Measurements from ENCODE around the gene SLC35D1. TPM values are rescaled to one million over a fixed set of nuclear protein-coding genes. Genes with fewer than 3 reads are reported as not detected.

Gene SLC35D1
- total RNA-seq, 4 donors from 2014 or later, result 7.7 to 13.4 (median 9.2) TPM

DNA sequence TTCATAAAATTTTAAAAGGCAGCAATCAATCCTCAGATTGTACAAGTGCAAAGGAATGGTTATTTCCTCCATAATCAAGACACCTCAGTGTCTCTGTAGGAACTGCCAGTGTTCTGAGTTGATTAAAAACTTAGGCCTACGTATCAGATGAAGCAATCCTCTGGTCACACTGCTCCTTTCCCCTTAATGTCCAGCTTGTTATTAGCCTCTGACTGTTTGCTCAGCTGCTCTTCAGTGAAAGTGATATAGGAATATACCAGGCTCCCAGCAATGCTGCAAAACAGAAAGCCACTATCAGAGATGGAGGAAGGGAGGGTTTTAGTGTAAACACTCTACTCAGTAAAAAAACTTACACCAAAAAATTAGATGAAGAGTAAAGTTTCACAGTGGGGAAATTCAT lies 49.8 kb downstream of the SLC35D1 start:
- 71 to 86% methylated on average over 1 of the region's 1 CpG for WGBS, 2 donors (ENCODE audit: low coverage in 1 of 2)
- H3K27ac ChIP-seq, result no peak overlapping the region
- no peaks in the 10 kb centered on the region for H3K27me3 ChIP-seq
- TF ChIP-seq POLR2AphosphoS5 (IDR thresholded peaks at IDR 0.05) (no peak), CTCF (IDR thresholded peaks at IDR 0.05) (no peak), POLR2A (IDR thresholded peaks at IDR 0.05) (no peak), EP300 (IDR thresholded peaks at IDR 0.05) (no peak)
- no peaks in the 10 kb centered on the region for H3K9me3 ChIP-seq
- no peak for ATAC-seq
- peaks cover 0 to 38% (median 3%) of the 10 kb centered on the region in 3 donors for H3K4me1 ChIP-seq
- no peak overlapping the region for H3K4me3 ChIP-seq
- peaks cover 0 to 26% of the 10 kb centered on the region in 2 donors for H3K36me3 ChIP-seq

DNA sequence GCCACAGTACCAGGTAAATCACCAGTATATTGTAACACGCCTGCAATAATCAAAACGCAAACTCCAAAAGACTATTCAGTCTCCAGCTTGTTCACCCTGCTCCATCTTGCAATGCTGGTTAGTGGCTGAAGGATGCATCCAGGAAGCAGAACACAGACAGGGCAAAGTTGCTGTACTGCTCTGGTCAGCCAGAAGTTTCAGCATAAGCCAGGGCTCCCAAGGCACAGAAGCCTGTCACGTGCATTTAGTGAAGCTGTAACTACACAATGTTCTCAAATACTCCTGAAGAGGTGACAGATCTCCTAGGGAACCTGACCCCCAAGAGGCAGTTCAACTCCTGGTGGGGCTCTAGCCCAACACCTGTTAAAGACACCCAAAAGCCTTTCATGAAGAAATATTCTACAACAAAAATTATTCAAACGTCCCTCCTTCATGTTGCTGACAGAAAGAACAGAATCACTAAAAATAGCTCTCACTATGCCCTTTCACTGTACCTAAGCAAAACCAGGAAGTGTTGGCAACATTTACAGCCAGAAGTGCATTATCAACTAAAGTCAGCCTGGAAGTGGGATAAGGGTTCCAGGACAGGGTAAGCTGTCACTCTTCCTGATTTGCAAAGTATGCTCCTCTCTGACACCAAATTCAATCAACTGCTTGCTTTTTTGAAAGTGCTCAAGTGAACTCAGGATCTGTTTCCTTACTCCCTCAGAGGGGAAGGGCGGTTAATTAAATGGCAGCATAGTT lies 52.1 kb downstream of the SLC35D1 start:
- Histone ChIP-seq H3K4me1 (peaks cover 0 to 41% (median 3%) of the 10 kb centered on the region in 3 donors), H3K9me3 (no peaks in the 10 kb centered on the region), H3K4me3 (no peak overlapping the region), H3K36me3 (peaks cover 0 to 30% of the 10 kb centered on the region in 2 donors), H3K27me3 (no peaks in the 10 kb centered on the region), H3K27ac (peak overlapping the region; percentile 50 to 72 (median 58))
- 55 to 82% methylated on average over 2 to 4 of the region's 5 CpGs for WGBS, 2 donors (ENCODE audit: low coverage in 1 of 2)
- peak; percentile 43 for ATAC-seq
- TF ChIP-seq POLR2A (IDR thresholded peaks at IDR 0.05), result no peak
- no peak for TF ChIP-seq EP300 (IDR thresholded peaks at IDR 0.05)
- TF ChIP-seq CTCF (IDR thresholded peaks at IDR 0.05), result no peak
- no peak for TF ChIP-seq POLR2AphosphoS5 (IDR thresholded peaks at IDR 0.05)

DNA sequence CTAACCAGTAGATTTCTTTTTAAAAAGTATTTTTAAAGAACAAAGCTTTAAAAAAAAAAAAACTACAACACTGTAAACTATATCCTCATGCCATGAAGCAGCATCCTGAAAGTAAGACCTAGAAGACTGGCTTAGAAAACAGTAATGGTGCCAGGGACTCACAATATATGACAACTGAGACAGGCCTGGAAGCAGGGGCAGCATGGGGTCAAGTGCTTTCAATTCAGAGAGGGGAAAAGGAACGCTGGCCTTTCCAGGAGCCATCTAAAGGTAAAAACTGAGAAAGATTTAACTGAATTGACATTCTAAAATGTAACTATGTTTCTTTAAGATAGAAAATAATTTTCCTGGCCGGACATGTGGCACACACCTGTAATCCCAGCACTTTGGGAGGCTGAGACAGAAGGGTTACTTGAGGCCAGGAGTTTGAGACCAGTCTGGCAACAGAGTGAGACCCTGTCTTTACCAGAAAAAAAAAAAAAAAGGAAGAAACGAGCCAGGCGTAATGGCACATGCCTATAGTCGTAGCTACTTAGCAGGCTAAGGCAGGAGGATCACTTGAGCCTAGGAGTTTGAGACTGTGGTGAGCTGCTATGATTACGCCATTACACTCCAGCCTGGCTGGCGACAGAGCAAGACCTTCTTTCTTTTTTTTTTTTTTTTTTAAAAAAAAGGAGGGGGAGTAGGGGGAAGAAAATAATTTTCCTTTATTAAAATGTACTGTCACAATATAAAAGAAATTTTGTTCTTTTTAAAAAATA lies 54.1 kb downstream of the SLC35D1 start:
- Histone ChIP-seq H3K27me3 (no peaks in the 10 kb centered on the region), H3K36me3 (peaks cover 0 to 34% of the 10 kb centered on the region in 2 donors), H3K4me3 (no peak overlapping the region), H3K27ac (peak overlapping the region in 2 of 4 donors; percentile 29 to 72), H3K4me1 (peaks cover 0 to 52% (median 3%) of the 10 kb centered on the region in 3 donors), H3K9me3 (no peaks in the 10 kb centered on the region)
- no peak for ATAC-seq
- TF ChIP-seq POLR2AphosphoS5 (IDR thresholded peaks at IDR 0.05) (no peak), EP300 (IDR thresholded peaks at IDR 0.05) (no peak), CTCF (IDR thresholded peaks at IDR 0.05) (no peak), POLR2A (IDR thresholded peaks at IDR 0.05) (no peak)
- 77 to 87% methylated on average over 7 of the region's 7 CpGs for WGBS, 2 donors (ENCODE audit: low coverage in 1 of 2)

GRCh38 chr1:66998972-66999371 lies 55.0 kb downstream of the SLC35D1 start:
- no peaks in the 10 kb centered on the region for H3K9me3 ChIP-seq
- TF ChIP-seq POLR2A (IDR thresholded peaks at IDR 0.05) (no peak), CTCF (IDR thresholded peaks at IDR 0.05) (no peak), EP300 (IDR thresholded peaks at IDR 0.05) (no peak), POLR2AphosphoS5 (IDR thresholded peaks at IDR 0.05) (no peak)
- H3K4me1 ChIP-seq, result peaks cover 0 to 52% (median 3%) of the 10 kb centered on the region in 3 donors
- H3K27me3 ChIP-seq, result no peaks in the 10 kb centered on the region
- peaks cover 0 to 31% of the 10 kb centered on the region in 2 donors for H3K36me3 ChIP-seq
- no peak for ATAC-seq
- no peak overlapping the region for H3K4me3 ChIP-seq
- no peak overlapping the region for H3K27ac ChIP-seq

Data from gastroesophageal sphincter (tissue), 4 donors.